Left lung (tissue), 10 donors: ENCODE data around the gene TLK2. TPM values are rescaled to one million over a fixed set of nuclear protein-coding genes. Genes with fewer than 3 reads are reported as not detected.

Source experiments
- ATAC-seq: fragments of 200-7000 bp; cut with Tn5 transposase; one replicate; pipeline ENCODE4 v1.9.1; 2020; ENCODE audit warnings: moderate library complexity
- DNase-seq, 4 donors: peaks; one replicate each; pipeline ENCODE4 v3.0.0-alpha.2; 2013 to 2020
- H3K27ac ChIP-seq, 2 donors: fragments of 200-600 bp; sonication (generic) in 1 of 2; one replicate each; pipeline versions ENCODE4 v1.5.0 to v1.8.0; 2020 to 2021
- H3K27me3 ChIP-seq, 2 donors: fragments of 200-600 bp; sonication (generic) in 1 of 2; one replicate each; pipeline versions ENCODE4 v1.5.0 to v1.8.0; 2020 to 2021
- H3K36me3 ChIP-seq, 2 donors: fragments of 200-600 bp; sonication (generic) in 1 of 2; one replicate each; pipeline versions ENCODE4 v1.5.0 to v1.8.0; 2020 to 2021
- H3K4me1 ChIP-seq, 2 donors: fragments of 200-600 bp; one replicate each; pipeline ENCODE4 v1.8.0; 2021
- H3K4me3 ChIP-seq, 2 donors: fragments of 200-600 bp; sonication (generic) in 1 of 2; one replicate each; pipeline versions ENCODE4 v1.5.0 to v1.8.0; 2020 to 2021; ENCODE audit warnings: mild to moderate bottlenecking in 1 of 2
- H3K9me3 ChIP-seq, 2 donors: fragments of 200-600 bp; sonication (generic) in 1 of 2; one replicate each; pipeline versions ENCODE4 v1.5.0 to v1.8.0; 2020 to 2021
- intact Hi-C, 2 donors: fragments of 100-400 bp; cut with DNase I; formaldehyde crosslinking; loops; one replicate each; pipeline versions ENCODE4 v1.11.2 to v1.14.2; 2022
- polyA plus RNA-seq, 6 donors: library from polyadenylated mRNA; unstranded; fragments of 120-200 nt; gene quantifications; one replicate each; pipeline ENCODE4 v1.2.1, GENCODE V29; 2013; ENCODE audit not compliant: insufficient read length in 6 of 6
- total RNA-seq, 2 donors: library from RNA; stranded (reverse); fragmentation: NEBNext Ultra II Directional; extraction: Animal tissue kit (Norgen Biotek cat#: 25700); gene quantifications; one replicate each; pipeline ENCODE4 v1.2.1, GENCODE V29; 2021
- TF ChIP-seq, protein P1 (sequence below), 2 donors: fragments of 200-600 bp; sonication (generic) in 1 of 2; IDR thresholded peaks; one replicate each; pipeline versions ENCODE4 v1.5.0 to v1.8.0; 2021; ENCODE audit warnings: antibody characterized with exemption in 2 of 2
- donor health status: DM: no; HTN: yes; CAD: no.
- donor health status: DM: no; HTN: no; CAD: no.

TLK2 gene
- total and polyA plus RNA-seq, 8 donors, result 32.2 to 75.0 (median 69.1) TPM

DNA sequence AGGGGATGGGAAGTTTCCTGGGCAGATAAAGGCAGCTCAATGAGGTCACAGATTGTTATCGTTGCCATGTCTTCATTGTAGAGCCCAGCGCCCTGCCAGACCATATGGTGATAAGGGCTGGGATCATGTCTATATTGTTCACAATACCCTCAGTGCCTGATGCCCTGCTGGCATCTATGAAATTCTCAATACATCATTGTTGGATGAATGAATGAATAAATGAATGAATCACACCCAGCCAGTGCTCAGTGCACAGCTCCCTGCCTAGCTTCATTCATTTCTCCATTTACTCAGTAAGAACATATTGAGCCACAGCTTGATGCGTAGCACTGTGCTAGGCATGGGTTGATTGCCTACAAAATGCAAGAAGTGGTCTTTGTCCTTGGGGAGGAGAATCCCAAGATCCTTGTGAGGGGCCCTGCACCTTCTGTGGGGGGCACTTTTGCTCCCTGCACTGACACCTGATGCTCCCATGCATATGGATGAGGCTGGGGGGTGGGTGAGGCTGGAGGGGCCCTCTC is 178.6 kb downstream of the TLK2 start:
- TF ChIP-seq, protein P1, sequence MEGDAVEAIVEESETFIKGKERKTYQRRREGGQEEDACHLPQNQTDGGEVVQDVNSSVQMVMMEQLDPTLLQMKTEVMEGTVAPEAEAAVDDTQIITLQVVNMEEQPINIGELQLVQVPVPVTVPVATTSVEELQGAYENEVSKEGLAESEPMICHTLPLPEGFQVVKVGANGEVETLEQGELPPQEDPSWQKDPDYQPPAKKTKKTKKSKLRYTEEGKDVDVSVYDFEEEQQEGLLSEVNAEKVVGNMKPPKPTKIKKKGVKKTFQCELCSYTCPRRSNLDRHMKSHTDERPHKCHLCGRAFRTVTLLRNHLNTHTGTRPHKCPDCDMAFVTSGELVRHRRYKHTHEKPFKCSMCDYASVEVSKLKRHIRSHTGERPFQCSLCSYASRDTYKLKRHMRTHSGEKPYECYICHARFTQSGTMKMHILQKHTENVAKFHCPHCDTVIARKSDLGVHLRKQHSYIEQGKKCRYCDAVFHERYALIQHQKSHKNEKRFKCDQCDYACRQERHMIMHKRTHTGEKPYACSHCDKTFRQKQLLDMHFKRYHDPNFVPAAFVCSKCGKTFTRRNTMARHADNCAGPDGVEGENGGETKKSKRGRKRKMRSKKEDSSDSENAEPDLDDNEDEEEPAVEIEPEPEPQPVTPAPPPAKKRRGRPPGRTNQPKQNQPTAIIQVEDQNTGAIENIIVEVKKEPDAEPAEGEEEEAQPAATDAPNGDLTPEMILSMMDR (IDR thresholded peaks at IDR 0.05), result no peak
- peaks cover 15 to 22% of the 10 kb centered on the region in 2 donors for H3K4me1 ChIP-seq
- intact Hi-C loops, result no loop called here
- DNase-seq, result no peak
- ATAC-seq, result no peak
- H3K4me3 ChIP-seq, result no peak overlapping the region
- no peak overlapping the region for H3K27ac ChIP-seq
- no peaks in the 10 kb centered on the region for H3K36me3 ChIP-seq
- H3K27me3 ChIP-seq, result peaks cover 0 to 3% of the 10 kb centered on the region in 2 donors
- H3K9me3 ChIP-seq, result peaks cover 0 to 11% of the 10 kb centered on the region in 2 donors

DNA sequence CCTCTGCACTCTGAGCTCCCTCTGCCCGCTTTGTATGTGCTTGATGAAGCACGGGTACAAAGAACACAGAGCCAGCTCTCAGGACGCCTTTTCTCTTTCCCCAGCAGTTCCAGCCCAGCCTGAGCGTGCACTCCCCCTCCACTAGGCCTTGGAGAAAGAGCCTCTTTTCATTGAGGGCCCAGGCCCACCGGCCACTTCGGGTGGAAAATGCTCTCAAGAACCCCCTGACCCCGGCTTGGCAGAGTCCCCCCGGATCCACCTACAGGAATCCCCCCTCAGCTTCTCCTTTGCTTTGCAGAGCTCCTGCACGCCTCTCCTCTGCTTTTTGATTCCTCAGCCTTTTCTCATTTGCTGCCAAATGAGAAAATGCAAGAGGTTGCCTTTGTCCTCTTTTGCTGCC is 179.1 kb downstream of the TLK2 start:
- intact Hi-C loops, result no loop called here
- Histone ChIP-seq H3K27me3 (no peaks in the 10 kb centered on the region), H3K4me3 (no peak overlapping the region), H3K4me1 (peaks cover 15 to 18% of the 10 kb centered on the region in 2 donors), H3K36me3 (no peaks in the 10 kb centered on the region), H3K27ac (no peak overlapping the region), H3K9me3 (peaks cover 0 to 11% of the 10 kb centered on the region in 2 donors)
- no peak for ATAC-seq
- TF ChIP-seq, protein P1 (IDR thresholded peaks at IDR 0.05), result no peak
- DNase-seq, result no peak

DNA sequence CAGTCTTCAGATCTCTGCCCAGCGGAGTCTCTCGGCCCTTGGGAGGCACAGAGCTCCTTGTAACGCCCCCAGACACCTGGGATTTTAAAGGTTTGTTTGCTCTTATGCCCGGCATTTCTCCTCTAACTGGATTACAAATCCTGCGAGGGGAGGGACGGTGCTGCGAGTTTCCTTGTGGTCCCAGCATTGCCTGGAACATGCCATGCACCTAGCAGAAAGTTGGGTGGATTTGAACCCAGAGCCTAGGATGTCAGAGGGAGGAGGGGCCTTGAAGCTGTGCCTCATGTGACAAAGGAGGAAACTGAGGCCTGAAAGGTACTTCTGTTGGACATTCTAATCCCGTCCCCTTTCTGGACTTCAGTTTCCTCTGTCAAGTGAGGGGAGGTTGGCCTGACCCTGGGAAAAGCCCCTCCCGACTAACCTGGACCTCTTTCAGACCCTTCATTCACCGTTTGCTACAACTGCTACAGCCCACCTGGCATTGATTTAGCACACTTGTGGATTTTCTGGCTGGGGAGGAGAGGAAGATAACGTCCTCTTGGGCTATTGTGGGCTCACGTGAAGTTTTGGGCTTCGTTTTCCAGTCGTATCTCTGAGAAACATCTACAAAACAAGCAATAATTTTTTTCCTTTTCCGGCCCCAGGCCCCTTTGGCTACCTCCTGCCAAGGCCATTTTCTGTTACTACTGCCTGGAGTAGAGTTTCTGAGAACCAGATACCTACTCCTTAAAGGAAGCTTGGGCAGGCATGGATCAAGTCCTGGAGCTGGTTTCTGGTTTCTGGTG is 179.7 kb downstream of the TLK2 start:
- TF ChIP-seq, protein P1 (IDR thresholded peaks at IDR 0.05), result no peak
- H3K9me3 ChIP-seq, result peaks cover 0 to 11% of the 10 kb centered on the region in 2 donors
- H3K4me1 ChIP-seq, result peaks cover 9 to 12% of the 10 kb centered on the region in 2 donors
- no peak for ATAC-seq
- no peak for DNase-seq
- H3K27me3 ChIP-seq, result no peaks in the 10 kb centered on the region
- no peak overlapping the region for H3K27ac ChIP-seq
- intact Hi-C loops, result no loop called here
- H3K4me3 ChIP-seq, result no peak overlapping the region
- H3K36me3 ChIP-seq, result no peaks in the 10 kb centered on the region

DNA sequence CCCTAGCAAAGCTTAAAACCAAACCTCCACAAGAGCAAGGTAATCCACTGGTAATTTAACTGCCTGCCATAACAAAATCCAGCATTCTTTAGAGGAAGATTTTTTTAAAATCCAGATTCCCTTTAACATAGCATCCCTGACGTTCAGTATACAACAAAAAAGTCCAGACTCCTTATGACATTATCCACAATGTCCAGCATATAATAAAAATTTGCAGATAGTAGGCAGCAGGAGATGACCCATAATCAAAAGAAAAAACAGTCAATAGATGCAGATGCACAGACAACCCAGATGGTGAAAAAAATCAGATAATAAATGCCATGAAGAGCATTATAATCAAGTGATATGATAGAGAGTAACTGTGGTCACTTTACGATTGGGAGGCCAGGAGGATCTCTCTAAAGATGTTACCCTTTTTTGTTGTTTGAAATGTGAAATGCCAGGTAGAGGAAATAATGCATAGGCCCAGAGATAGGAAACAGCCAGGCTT is 182.0 kb downstream of the TLK2 start:
- H3K27me3 ChIP-seq, result no peaks in the 10 kb centered on the region
- H3K4me3 ChIP-seq, result no peak overlapping the region
- no peaks in the 10 kb centered on the region for H3K36me3 ChIP-seq
- TF ChIP-seq, protein P1 (IDR thresholded peaks at IDR 0.05), result no peak
- intact Hi-C loops, result no loop called here
- H3K27ac ChIP-seq, result no peak overlapping the region
- DNase-seq (no peak), ATAC-seq (no peak)
- H3K4me1 ChIP-seq, result no peaks in the 10 kb centered on the region
- H3K9me3 ChIP-seq, result peaks cover 0 to 11% of the 10 kb centered on the region in 2 donors

DNA sequence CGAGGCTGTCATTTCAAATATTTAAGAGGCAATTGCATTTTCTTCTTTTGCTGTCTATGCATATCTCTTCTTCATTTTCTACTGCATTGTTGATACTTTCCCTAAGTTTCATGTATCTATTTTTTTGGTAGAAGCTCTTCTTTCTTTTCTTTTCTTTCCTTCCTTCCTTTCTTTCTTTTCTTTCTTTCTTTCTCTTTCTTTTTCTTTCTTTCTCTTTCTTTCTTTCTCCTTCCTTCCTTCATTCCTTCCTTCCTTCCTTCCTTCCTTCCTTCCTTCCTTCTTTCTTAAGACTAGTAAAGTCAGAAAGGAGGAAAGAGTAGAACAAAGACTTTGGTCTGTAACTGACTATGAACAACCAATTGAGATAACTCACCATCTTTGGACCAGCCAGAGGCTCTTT is 182.7 kb downstream of the TLK2 start:
- no peak overlapping the region for H3K27ac ChIP-seq
- no peaks in the 10 kb centered on the region for H3K4me1 ChIP-seq
- ATAC-seq (no peak), DNase-seq (no peak)
- peaks cover 0 to 4% of the 10 kb centered on the region in 2 donors for H3K36me3 ChIP-seq
- no peak overlapping the region for H3K4me3 ChIP-seq
- H3K9me3 ChIP-seq, result peaks cover 0 to 11% of the 10 kb centered on the region in 2 donors
- intact Hi-C loops, result no loop called here
- TF ChIP-seq, protein P1 (IDR thresholded peaks at IDR 0.05), result no peak
- H3K27me3 ChIP-seq, result no peaks in the 10 kb centered on the region
